NCI-H2107 treated with DMSO at 0.1 percent for 48 hours (cell line): ENCODE measurements around the gene LRP1B.

Source experiments
- DNase-seq: peaks from one replicate; lab custom pipeline; 2025; ENCODE audit not compliant: unreplicated experiment; lab: John Stamatoyannopoulos, UW

The LRP1B gene

GRCh38 chr2:141959941-141960340 is 170.9 kb downstream of the LRP1B start:
- no peak for DNase-seq

GRCh38 chr2:141959016-141959415 is 171.8 kb downstream of the LRP1B start:
- no peak for DNase-seq

GRCh38 chr2:141957827-141958450 is 172.9 kb downstream of the LRP1B start:
- no peak for DNase-seq

GRCh38 chr2:141957321-141957720 is 173.5 kb downstream of the LRP1B start:
- no peak for DNase-seq

- DNase-seq, result no peak
Measured at GRCh38 chr2:141947396-141948114, 183.3 kb downstream of the LRP1B start.

GRCh38 chr2:141946016-141946415 is 184.8 kb downstream of the LRP1B start:
- no peak for DNase-seq

- DNase-seq, result no peak
Measured at GRCh38 chr2:141943918-141944317, 186.9 kb downstream of the LRP1B start.

- no peak for DNase-seq
Measured at GRCh38 chr2:141942006-141942789, 188.6 kb downstream of the LRP1B start.

- no peak for DNase-seq
Measured at GRCh38 chr2:141941210-141941714, 189.6 kb downstream of the LRP1B start.

- no peak for DNase-seq
Measured at GRCh38 chr2:141940709-141941108, 190.1 kb downstream of the LRP1B start.

GRCh38 chr2:141933226-141933625 is 197.6 kb downstream of the LRP1B start:
- DNase-seq, result no peak

GRCh38 chr2:141932261-141932660 is 198.6 kb downstream of the LRP1B start:
- DNase-seq, result no peak

- no peak for DNase-seq
Measured at GRCh38 chr2:141931797-141932196, 199.0 kb downstream of the LRP1B start.

GRCh38 chr2:141930803-141931202 is 200.0 kb downstream of the LRP1B start:
- DNase-seq, result no peak

GRCh38 chr2:141929331-141930252 is 201.2 kb downstream of the LRP1B start:
- DNase-seq, result no peak

- no peak for DNase-seq
Measured at GRCh38 chr2:141928476-141928875, 202.3 kb downstream of the LRP1B start.

GRCh38 chr2:141927536-141927935 is 203.3 kb downstream of the LRP1B start:
- DNase-seq, result no peak

- no peak for DNase-seq
Measured at GRCh38 chr2:141925511-141925910, 205.3 kb downstream of the LRP1B start.

- DNase-seq, result no peak
Measured at GRCh38 chr2:141923657-141924056, 207.2 kb downstream of the LRP1B start.

GRCh38 chr2:141911485-141912066 is 219.2 kb downstream of the LRP1B start:
- DNase-seq, result peak; percentile 20
